ENCODE results near the gene UBE2L6.
"Not testable (repeated sequence)": the region's sequence is repeated elsewhere in the genome, so short reads cannot be mapped to it uniquely, and the experiment has no call there.

UBE2L6 gene

GRCh38 chr11:57566005-57566904, 1.2 kb downstream of the UBE2L6 start:
- peak in 1 of 2 donors; percentile 59 for DNase-seq

GRCh38 chr11:57562596-57562995, 4.9 kb downstream of the UBE2L6 start:
- no peak for DNase-seq

- no peak for DNase-seq
Observed at GRCh38 chr11:57560146-57560545, 7.3 kb downstream of the UBE2L6 start.

- DNase-seq = no peak
Observed at GRCh38 chr11:57556041-57556440, 11.4 kb downstream of the UBE2L6 start.

GRCh38 chr11:57555393-57555792, 12.1 kb downstream of the UBE2L6 start:
- no peak for DNase-seq

GRCh38 chr11:57552479-57552878, 15.0 kb downstream of the UBE2L6 start:
- DNase-seq = no peak

GRCh38 chr11:57551941-57552340, 15.5 kb downstream of the UBE2L6 start:
- DNase-seq = no peak

- DNase-seq = no peak
Observed at GRCh38 chr11:57549983-57550382, 17.5 kb downstream of the UBE2L6 start.

GRCh38 chr11:57547854-57548377, 19.6 kb downstream of the UBE2L6 start:
- DNase-seq = no peak

GRCh38 chr11:57546869-57547475, 20.5 kb downstream of the UBE2L6 start:
- peak in 1 of 2 donors; percentile 13 for DNase-seq

GRCh38 chr11:57546451-57546850, 21.0 kb downstream of the UBE2L6 start:
- no peak for DNase-seq

GRCh38 chr11:57545883-57546282, 21.6 kb downstream of the UBE2L6 start:
- no peak for DNase-seq

GRCh38 chr11:57544566-57544965, 22.9 kb downstream of the UBE2L6 start:
- no peak for DNase-seq

GRCh38 chr11:57543593-57543992, 23.9 kb downstream of the UBE2L6 start:
- no peak for DNase-seq

GRCh38 chr11:57542582-57542981, 24.9 kb downstream of the UBE2L6 start:
- no peak for DNase-seq

- no peak for DNase-seq
Observed at GRCh38 chr11:57541169-57541568, 26.3 kb downstream of the UBE2L6 start.

- no peak for DNase-seq
Observed at GRCh38 chr11:57539342-57539741, 28.1 kb downstream of the UBE2L6 start.

GRCh38 chr11:57536947-57537619, 30.4 kb downstream of the UBE2L6 start, which contains the start of gene SMTNL1:
Gene SMTNL1, plus strand, starts transcription at chr11:57537595. Its CDS starts 5,048 bp downstream, at chr11:57542643.
- no peak for DNase-seq

- DNase-seq = not testable (repeated sequence)
Observed at GRCh38 chr11:57534449-57534848, 33.0 kb downstream of the UBE2L6 start.

GRCh38 chr11:57530596-57531507, 36.6 kb downstream of the UBE2L6 start, which contains the start of gene TIMM10:
Gene TIMM10, minus strand, starts transcription at chr11:57530754. Its CDS starts 565 bp downstream, at chr11:57530189.
- peak; percentile 68 to 95 for DNase-seq

GRCh38 chr11:57530215-57530595, 37.3 kb downstream of the UBE2L6 start:
- DNase-seq = no peak

- no peak for DNase-seq
Observed at GRCh38 chr11:57529012-57529411, 38.5 kb downstream of the UBE2L6 start.
